ENCODE results near the gene MKS1.

Gene MKS1

DNA sequence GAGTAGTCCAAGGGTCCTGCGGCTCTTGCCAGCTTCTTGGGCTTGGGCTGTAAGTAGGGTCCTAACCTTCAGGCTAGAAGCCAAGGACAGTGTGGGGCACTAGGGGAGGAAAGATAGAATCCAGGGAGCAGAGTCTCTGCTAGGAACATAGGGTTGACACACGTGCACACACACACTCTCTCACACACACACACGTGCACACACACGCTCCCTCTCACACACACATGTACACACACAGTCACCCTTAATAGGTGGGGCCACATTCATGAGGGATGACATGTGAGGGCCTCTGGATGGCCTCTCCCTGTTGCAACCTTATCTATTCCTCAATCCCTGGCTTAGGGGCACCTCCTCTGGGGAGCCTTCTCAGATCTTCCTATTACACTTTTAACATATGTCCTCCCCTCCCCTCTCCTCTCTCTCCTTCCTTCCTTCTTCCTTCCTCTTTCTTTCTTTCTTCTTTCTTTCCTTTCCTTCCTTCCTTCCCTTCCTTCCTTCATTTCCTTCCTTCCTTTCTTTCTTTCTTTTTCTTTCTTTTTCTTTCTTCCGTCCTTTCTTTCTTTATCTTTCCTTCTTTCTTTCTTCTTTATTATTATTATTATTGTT lies 23.4 kb downstream of the MKS1 start:
- Histone ChIP-seq H3K4me3 (ENCODE audit: low read length) (no peak overlapping the region), H3K36me3 (ENCODE audit: insufficient read depth, low read length) (no peaks in the 10 kb centered on the region), H3K4me1 (ENCODE audit: insufficient read depth, low read length) (0 out of 2 replicates have a peak, but pooled peaks cover 3% of the 10 kb centered on the region), H3K9ac (ENCODE audit: low read depth, low read length) (no peak overlapping the region), H3K27me3 (ENCODE audit: insufficient read depth, low read length) (no peaks in the 10 kb centered on the region), H3K9me3 (ENCODE audit: insufficient read depth, low read depth, low read length) (no peaks in the 10 kb centered on the region), H3K27ac (ENCODE audit: low read depth, low read length) (no peak overlapping the region)
- WGBS, result 86% methylated on average over 5 of the region's 5 CpGs

DNA sequence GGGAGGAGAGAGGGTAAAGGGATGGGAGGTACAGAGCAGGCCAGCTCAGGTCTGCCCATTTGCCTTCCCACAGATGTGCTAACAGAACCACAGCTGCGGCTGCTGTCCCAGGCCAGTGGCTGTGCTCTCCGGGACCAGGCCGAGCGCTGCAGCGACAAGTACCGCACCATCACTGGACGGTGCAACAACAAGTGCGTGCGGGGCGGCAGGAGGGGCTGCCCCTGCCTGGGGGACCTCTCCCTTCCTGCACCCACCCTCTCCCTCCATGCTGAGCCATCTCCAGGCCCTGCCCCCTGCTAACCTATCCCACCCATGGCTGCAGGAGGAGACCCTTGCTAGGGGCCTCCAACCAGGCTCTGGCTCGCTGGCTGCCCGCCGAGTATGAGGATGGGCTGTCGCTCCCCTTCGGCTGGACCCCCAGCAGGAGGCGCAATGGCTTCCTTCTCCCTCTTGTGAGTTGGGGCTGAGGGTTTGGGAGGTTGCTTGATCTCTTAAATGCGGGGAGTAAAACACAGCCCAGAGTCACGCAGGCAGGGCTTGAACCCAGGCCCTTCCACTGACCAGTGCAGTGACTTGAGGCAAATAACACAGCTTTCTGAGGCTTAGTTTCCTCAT lies 25.3 kb downstream of the MKS1 start:
- no peak overlapping the region for H3K9ac ChIP-seq (ENCODE audit: low read depth, low read length)
- H3K27ac ChIP-seq (ENCODE audit: low read depth, low read length), result no peak overlapping the region
- no peak overlapping the region for H3K4me3 ChIP-seq (ENCODE audit: low read length)
- no peaks in the 10 kb centered on the region for H3K36me3 ChIP-seq (ENCODE audit: insufficient read depth, low read length)
- WGBS, result 89% methylated on average over 18 of the region's 18 CpGs
- H3K9me3 ChIP-seq (ENCODE audit: insufficient read depth, low read depth, low read length), result no peaks in the 10 kb centered on the region
- H3K4me1 ChIP-seq (ENCODE audit: insufficient read depth, low read length), result 0 out of 2 replicates have a peak, but pooled peaks cover 3% of the 10 kb centered on the region
- no peaks in the 10 kb centered on the region; the same call in 1 of the 2 replicates for H3K27me3 ChIP-seq (ENCODE audit: insufficient read depth, low read length)

DNA sequence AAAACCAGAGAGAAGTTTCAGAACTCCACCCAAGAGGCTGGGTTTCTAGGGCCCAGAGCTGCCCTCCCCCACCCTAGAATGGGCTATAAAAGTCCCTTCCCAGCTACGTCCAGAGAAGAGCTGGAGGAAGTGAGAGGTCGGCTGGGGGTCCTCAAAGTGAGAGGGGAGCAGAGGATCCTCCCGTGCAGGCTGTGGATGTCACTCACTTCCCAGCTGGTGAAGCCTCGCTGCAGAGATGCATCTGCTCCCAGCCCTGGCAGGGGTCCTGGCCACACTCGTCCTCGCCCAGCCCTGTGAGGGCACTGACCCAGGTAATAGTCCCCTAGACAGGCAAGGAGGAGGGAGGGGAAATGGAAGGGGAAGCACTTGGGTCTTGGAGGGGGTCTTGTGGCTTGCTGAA lies 26.4 kb downstream of the MKS1 start, which contains the start of gene EPX:
EPX (plus strand) TSS at position 115 of the 400 bp plus-strand sequence; CDS start at position 236, 121 bp downstream.
- no peak within 1 kb of the TSS for H3K9ac ChIP-seq (ENCODE audit: low read depth, low read length)

DNA sequence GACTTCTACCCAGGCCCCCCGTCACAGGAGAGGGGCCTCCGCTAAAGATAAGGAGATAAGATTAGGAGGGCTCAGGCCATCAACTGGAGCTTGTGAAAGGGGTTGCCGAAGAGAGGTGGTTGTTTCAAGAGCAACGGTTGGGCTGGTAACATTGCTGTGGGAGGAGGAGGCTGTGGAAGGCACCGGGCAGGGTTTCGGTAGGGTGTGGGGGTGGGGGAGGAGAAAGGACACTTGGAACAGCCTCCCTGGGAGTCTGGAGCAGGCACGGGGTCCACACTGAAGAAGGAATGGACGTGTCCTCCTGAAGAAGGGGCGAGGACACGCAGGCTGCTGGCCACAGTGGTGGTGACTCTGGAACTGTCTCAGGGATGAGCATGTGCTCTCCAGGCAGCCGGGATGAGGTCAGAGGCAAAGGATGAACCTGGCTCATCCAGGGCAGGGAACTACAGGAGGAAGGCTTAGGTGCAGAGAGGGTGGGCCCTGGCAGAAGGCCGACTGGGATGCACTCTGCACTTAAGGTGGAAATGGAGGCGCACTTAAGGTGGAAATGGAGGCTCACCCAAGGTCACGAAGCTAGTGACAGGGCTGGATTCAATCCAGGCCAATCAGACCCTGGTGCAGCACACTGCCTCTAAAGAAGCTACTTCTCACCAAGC lies 27.7 kb downstream of the MKS1 start:
- Histone ChIP-seq H3K27ac (ENCODE audit: low read depth, low read length) (no peak overlapping the region), H3K27me3 (ENCODE audit: insufficient read depth, low read length) (peaks cover 4% of the 10 kb centered on the region; the same call in 1 of the 2 replicates), H3K4me3 (ENCODE audit: low read length) (no peak overlapping the region), H3K4me1 (ENCODE audit: insufficient read depth, low read length) (0 out of 2 replicates have a peak, but pooled peaks cover 3% of the 10 kb centered on the region), H3K36me3 (ENCODE audit: insufficient read depth, low read length) (no peaks in the 10 kb centered on the region), H3K9me3 (ENCODE audit: insufficient read depth, low read depth, low read length) (no peaks in the 10 kb centered on the region), H3K9ac (ENCODE audit: low read depth, low read length) (no peak overlapping the region)
- 72% methylated on average over 14 of the region's 14 CpGs for whole genome bisulfite sequencing

More for the DNA sequence above, 26.4 kb downstream of the MKS1 start, which contains the start of gene EPX:
- peaks cover 4% of the 10 kb centered on the region; the same call in 1 of the 2 replicates for H3K27me3 ChIP-seq (ENCODE audit: insufficient read depth, low read length)
- no peaks in the 10 kb centered on the region for H3K36me3 ChIP-seq (ENCODE audit: insufficient read depth, low read length)
- H3K9me3 ChIP-seq (ENCODE audit: insufficient read depth, low read depth, low read length), result no peaks in the 10 kb centered on the region
- no peak within 1 kb of the TSS for H3K27ac ChIP-seq (ENCODE audit: low read depth, low read length)
- 0 out of 2 replicates have a peak, but pooled peaks cover 3% of the 10 kb centered on the region for H3K4me1 ChIP-seq (ENCODE audit: insufficient read depth, low read length)
- 64% methylated on average over 6 of the region's 6 CpGs for WGBS
- H3K4me3 ChIP-seq (ENCODE audit: low read length), result no peak within 1 kb of the TSS

DNA sequence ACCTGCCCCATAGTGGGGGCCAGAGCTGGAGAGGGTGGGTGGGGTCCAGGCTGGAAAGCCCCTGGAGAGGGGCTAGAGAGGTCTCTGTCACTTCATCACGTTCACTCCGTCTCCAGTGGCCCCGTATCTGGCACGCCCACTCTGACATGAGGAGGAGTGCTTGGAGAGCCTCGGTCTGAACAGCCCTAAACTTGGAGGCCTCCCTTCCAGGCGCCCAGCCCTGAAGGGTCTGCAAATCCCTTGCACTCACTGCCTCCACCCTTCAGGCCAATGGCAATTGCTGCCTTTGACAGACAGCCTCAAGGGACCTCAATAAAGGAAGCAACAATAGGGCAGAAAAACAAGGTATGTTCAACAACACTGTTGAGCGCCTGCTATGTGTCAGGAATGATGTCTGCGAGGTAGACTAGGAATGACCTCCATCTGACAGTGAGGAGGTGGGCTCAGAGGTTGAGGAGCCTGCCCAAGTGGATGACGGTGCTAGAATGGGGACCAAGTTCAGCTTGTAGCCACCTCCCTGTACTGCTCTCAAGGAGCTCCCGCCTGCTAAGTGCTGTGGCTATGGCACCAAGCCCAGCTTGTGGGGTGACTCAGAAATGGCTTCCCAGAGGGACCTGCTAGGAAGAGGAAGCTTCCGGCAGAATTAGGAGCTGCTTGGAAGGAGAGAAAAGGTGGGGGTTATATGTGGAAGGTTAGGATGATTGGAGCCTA lies 29.5 kb downstream of the MKS1 start:
- Histone ChIP-seq H3K4me1 (ENCODE audit: insufficient read depth, low read length) (peaks cover 6% of the 10 kb centered on the region; the same call in 1 of the 2 replicates), H3K36me3 (ENCODE audit: insufficient read depth, low read length) (no peaks in the 10 kb centered on the region), H3K27me3 (ENCODE audit: insufficient read depth, low read length) (peaks cover 4% of the 10 kb centered on the region; the same call in 1 of the 2 replicates), H3K4me3 (ENCODE audit: low read length) (no peak overlapping the region), H3K27ac (ENCODE audit: low read depth, low read length) (no peak overlapping the region), H3K9ac (ENCODE audit: low read depth, low read length) (no peak overlapping the region), H3K9me3 (ENCODE audit: insufficient read depth, low read depth, low read length) (no peaks in the 10 kb centered on the region)
- 82% methylated on average over 11 of the region's 11 CpGs for WGBS

DNA sequence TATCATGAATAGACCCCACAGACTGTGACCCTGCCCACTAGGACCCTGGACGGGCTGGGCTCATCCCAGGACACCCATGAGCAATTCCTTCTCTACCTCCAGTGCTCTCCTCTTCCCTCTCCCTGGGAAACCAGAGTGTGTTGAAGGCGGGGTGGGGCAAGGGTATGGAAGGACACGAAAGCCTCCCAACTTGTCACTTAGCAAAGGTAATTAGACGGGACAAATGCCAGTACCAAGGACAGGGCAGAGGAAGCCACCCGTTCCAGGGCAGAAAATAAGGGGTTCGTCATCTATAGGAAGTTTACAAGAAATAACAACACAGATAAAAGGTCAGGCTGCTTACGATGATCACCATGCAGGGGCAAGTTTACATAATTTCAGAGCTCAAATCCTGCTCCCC lies 31.4 kb downstream of the MKS1 start:
- 65% methylated on average over 7 of the region's 7 CpGs for WGBS
- H3K27me3 ChIP-seq (ENCODE audit: insufficient read depth, low read length), result peaks cover 4% of the 10 kb centered on the region; the same call in 1 of the 2 replicates

DNA sequence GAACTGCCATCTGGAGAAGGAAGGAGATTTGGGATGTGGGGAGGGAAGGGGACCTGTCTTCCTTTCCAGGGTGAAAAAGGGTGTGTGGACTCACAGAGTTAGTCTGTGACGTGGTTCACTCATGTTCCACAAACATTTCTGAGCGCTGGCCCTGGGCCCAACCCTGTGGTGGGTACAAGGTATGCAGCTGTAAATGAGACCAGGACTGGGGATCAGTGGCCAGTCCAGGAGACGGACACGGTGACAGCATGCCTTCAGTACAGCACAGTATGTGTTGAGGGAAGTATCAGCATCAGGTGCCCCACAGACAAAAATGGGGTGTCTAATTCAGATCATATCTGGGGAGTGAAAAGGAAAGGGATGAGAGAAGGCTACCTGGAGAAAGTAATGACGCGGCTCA lies 32.0 kb downstream of the MKS1 start:
- Histone ChIP-seq H3K9ac (ENCODE audit: low read depth, low read length) (no peak overlapping the region), H3K27ac (ENCODE audit: low read depth, low read length) (no peak overlapping the region), H3K36me3 (ENCODE audit: insufficient read depth, low read length) (no peaks in the 10 kb centered on the region), H3K9me3 (ENCODE audit: insufficient read depth, low read depth, low read length) (no peaks in the 10 kb centered on the region), H3K4me1 (ENCODE audit: insufficient read depth, low read length) (peaks cover 11% of the 10 kb centered on the region; the same call in 1 of the 2 replicates), H3K27me3 (ENCODE audit: insufficient read depth, low read length) (peaks cover 4% of the 10 kb centered on the region; the same call in 1 of the 2 replicates), H3K4me3 (ENCODE audit: low read length) (no peak overlapping the region)
- 91% methylated on average over 6 of the region's 6 CpGs for WGBS

More for the DNA sequence above, 31.4 kb downstream of the MKS1 start:
- no peak overlapping the region for H3K4me3 ChIP-seq (ENCODE audit: low read length)
- H3K36me3 ChIP-seq (ENCODE audit: insufficient read depth, low read length), result no peaks in the 10 kb centered on the region
- peaks cover 11% of the 10 kb centered on the region; the same call in 1 of the 2 replicates for H3K4me1 ChIP-seq (ENCODE audit: insufficient read depth, low read length)
- H3K9ac ChIP-seq (ENCODE audit: low read depth, low read length), result no peak overlapping the region
- no peak overlapping the region for H3K27ac ChIP-seq (ENCODE audit: low read depth, low read length)
- no peaks in the 10 kb centered on the region for H3K9me3 ChIP-seq (ENCODE audit: insufficient read depth, low read depth, low read length)

DNA sequence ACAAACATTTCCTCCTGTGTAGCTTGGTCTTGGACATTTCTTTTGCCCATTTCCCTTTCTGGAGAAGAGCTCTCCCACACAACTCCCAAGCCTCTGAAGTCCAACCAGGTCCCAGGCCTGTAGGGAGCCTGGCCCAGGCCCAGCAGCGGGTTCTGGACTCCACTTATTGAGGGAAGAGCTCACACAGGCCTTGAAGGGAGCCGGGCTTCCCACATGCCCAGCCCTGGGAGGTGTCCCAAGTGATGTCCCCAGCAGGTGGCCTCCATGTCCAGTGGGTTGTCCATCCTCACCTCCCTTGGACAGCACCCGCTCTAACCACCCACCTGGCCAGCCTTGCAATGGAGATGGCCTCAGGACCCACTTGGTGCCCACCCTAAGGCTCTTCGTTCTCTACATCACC lies 32.5 kb downstream of the MKS1 start:
- peaks cover 4% of the 10 kb centered on the region; the same call in 1 of the 2 replicates for H3K27me3 ChIP-seq (ENCODE audit: insufficient read depth, low read length)
- no peaks in the 10 kb centered on the region for H3K9me3 ChIP-seq (ENCODE audit: insufficient read depth, low read depth, low read length)
- WGBS, result 85% methylated on average over 4 of the region's 4 CpGs
- H3K4me3 ChIP-seq (ENCODE audit: low read length), result no peak overlapping the region
- H3K27ac ChIP-seq (ENCODE audit: low read depth, low read length), result no peak overlapping the region
- H3K36me3 ChIP-seq (ENCODE audit: insufficient read depth, low read length), result no peaks in the 10 kb centered on the region
- H3K9ac ChIP-seq (ENCODE audit: low read depth, low read length), result no peak overlapping the region
- H3K4me1 ChIP-seq (ENCODE audit: insufficient read depth, low read length), result peaks cover 11% of the 10 kb centered on the region; the same call in 1 of the 2 replicates

DNA sequence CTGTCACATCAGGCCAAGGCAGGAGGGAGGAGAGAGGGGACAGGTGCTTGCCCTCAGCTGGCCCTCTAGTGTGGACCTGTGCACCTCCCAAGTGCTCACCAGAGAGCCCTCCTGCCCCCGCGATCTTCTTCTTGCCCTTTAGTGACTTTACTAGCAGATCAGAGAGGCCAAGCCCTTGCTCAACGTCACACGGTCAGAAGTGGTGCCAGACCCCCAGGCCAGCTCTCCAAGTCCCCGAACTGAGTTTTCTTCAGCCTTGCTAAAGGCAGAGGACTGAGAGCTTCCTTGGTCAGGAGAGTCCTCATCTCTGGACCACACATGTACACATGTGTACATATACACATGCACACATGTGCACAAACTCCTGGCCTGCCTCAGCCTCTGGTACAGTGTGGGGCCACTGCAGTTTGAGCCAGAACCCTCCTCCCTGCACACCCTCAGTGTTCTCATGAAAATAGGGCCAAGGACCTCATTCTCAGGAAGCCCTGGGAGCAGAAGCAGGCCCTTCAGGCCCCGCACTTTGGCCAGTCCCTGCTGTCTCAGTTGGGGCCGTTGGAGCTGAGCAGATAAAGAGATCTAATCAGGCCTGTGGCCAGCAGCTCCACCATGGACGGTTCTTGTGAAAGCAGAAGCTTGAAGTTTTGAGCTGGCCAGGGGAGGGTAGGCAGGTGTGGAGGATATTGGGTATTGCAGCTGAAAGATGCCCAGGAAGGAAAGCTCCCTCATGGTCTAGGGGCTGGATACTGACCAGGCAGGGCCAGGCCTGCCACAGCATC lies 33.9 kb downstream of the MKS1 start:
- Histone ChIP-seq H3K36me3 (ENCODE audit: insufficient read depth, low read length) (no peaks in the 10 kb centered on the region), H3K9ac (ENCODE audit: low read depth, low read length) (no peak overlapping the region), H3K4me1 (ENCODE audit: insufficient read depth, low read length) (peaks cover 8% of the 10 kb centered on the region; the same call in 1 of the 2 replicates), H3K27ac (ENCODE audit: low read depth, low read length) (no peak overlapping the region), H3K9me3 (ENCODE audit: insufficient read depth, low read depth, low read length) (no peaks in the 10 kb centered on the region), H3K4me3 (ENCODE audit: low read length) (no peak overlapping the region), H3K27me3 (ENCODE audit: insufficient read depth, low read length) (peaks cover 4% of the 10 kb centered on the region; the same call in 1 of the 2 replicates)
- WGBS, result 90% methylated on average over 8 of the region's 8 CpGs

DNA sequence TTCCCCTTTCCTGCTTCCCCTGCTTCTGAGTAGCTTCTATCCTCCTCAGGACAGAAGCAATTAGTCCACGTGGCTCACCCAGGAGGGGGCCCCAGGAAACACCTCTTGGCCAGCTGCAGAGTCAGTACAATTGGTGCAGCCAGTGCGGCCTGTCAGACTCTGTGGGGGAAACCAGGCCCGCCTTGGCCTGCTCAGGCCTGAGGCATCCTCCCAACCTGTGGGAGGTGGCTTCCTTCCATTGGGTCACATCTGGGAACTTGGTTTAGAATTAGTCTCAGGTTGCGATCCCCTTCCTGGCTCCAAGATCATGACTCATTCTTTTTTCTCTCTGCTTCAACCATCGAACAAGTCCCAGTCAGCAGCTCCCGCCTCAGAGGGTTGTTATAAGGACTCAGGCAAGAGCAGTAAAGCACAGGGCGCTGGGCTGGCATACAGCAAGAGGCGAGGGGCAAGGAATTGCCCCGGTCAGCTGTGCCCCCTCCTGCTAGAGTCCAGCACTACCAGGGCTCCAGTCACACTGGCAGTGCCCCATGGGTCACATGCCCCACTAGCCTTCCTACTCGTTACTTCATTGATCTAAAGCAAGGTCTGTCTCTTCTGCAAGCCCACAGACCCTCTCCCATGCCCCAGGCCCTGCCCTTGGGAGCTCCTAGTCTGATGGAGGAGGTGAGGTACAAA lies 34.6 kb downstream of the MKS1 start:
- WGBS, result 68% methylated on average over 10 of the region's 10 CpGs

More for the DNA sequence above, 34.6 kb downstream of the MKS1 start:
- no peaks in the 10 kb centered on the region for H3K36me3 ChIP-seq (ENCODE audit: insufficient read depth, low read length)
- no peak overlapping the region for H3K4me3 ChIP-seq (ENCODE audit: low read length)
- H3K9ac ChIP-seq (ENCODE audit: low read depth, low read length), result no peak overlapping the region
- H3K27me3 ChIP-seq (ENCODE audit: insufficient read depth, low read length), result peaks cover 4% of the 10 kb centered on the region; the same call in 1 of the 2 replicates
- 0 out of 2 replicates have a peak overlapping the region, but pooled peaks have one; percentile 25 for H3K27ac ChIP-seq (ENCODE audit: low read depth, low read length)
- H3K4me1 ChIP-seq (ENCODE audit: insufficient read depth, low read length), result peaks cover 8% of the 10 kb centered on the region; the same call in 1 of the 2 replicates
- no peaks in the 10 kb centered on the region for H3K9me3 ChIP-seq (ENCODE audit: insufficient read depth, low read depth, low read length)

All from HUES64 (cell line).